COLO668 (cell line): Measurements from ENCODE around the gene NT5C1A.

ENCODE experiments used
- DNase-seq: peaks from one replicate; lab custom pipeline; 2025; ENCODE audit not compliant: unreplicated experiment; lab: John Stamatoyannopoulos, UW

The NT5C1A gene

GRCh38 chr1:39639305-39640130 lies 32.4 kb downstream of the NT5C1A start, which contains the start of gene HEYL:
Gene HEYL, minus strand, starts transcription at chr1:39639643. Its CDS starts 18 bp downstream, at chr1:39639625.
- DNase-seq = no peak

- no peak for DNase-seq
Observed at GRCh38 chr1:39638965-39639304, 33.0 kb downstream of the NT5C1A start.

GRCh38 chr1:39637361-39637760 lies 34.5 kb downstream of the NT5C1A start:
- no peak for DNase-seq

GRCh38 chr1:39635871-39636210 lies 36.1 kb downstream of the NT5C1A start:
- no peak for DNase-seq

GRCh38 chr1:39635205-39635870 lies 36.6 kb downstream of the NT5C1A start:
- no peak for DNase-seq

- no peak for DNase-seq
Observed at GRCh38 chr1:39633422-39633821, 38.5 kb downstream of the NT5C1A start.

GRCh38 chr1:39632682-39633417 lies 39.1 kb downstream of the NT5C1A start:
- peak; percentile 100 for DNase-seq

- no peak for DNase-seq
Observed at GRCh38 chr1:39632323-39632681, 39.6 kb downstream of the NT5C1A start.

- no peak for DNase-seq
Observed at GRCh38 chr1:39631361-39632322, 40.3 kb downstream of the NT5C1A start.

GRCh38 chr1:39628807-39629350 lies 43.0 kb downstream of the NT5C1A start:
- DNase-seq = no peak

GRCh38 chr1:39626646-39627045 lies 45.3 kb downstream of the NT5C1A start:
- DNase-seq = no peak

- no peak for DNase-seq
Observed at GRCh38 chr1:39625462-39626273, 46.2 kb downstream of the NT5C1A start.

GRCh38 chr1:39625009-39625408 lies 46.9 kb downstream of the NT5C1A start:
- no peak for DNase-seq

- DNase-seq = no peak
Observed at GRCh38 chr1:39623053-39623452, 48.9 kb downstream of the NT5C1A start.

GRCh38 chr1:39622427-39622826 lies 49.5 kb downstream of the NT5C1A start:
- no peak for DNase-seq

GRCh38 chr1:39620659-39621165 lies 51.2 kb downstream of the NT5C1A start:
- DNase-seq = no peak

GRCh38 chr1:39617488-39618049 lies 54.3 kb downstream of the NT5C1A start:
- no peak for DNase-seq

GRCh38 chr1:39615086-39615673 lies 56.7 kb downstream of the NT5C1A start:
- no peak for DNase-seq

GRCh38 chr1:39614488-39614887 lies 57.4 kb downstream of the NT5C1A start:
- no peak for DNase-seq
